Measurements from ENCODE around the gene GLIPR1L1.
"Not testable (repeated sequence)": the region's sequence is repeated elsewhere in the genome, so short reads cannot be mapped to it uniquely, and the experiment has no call there.

GLIPR1L1 gene

DNA sequence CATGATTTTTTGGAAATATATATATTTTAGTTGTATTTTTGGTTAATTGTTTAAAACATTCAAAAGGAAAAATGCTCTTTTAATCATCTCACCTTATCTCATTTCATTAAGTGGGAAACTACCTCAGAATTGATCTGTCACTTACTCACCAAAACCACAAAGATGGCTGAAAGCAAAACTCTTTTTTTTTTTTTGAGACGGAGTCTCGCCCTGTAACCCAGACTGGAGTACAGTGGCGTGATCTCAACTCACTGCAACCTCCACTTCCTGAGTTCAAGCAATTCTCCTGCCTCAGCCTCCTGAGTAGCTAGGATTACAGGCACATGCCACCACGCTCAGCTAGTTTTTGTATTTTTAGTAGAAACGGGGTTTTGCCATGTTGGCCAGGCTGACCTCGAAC is 11.7 kb downstream of the GLIPR1L1 start:
- H3K9me3 ChIP-seq (ENCODE audit: control insufficient read depth, low read length); H3K4me1 ChIP-seq (ENCODE audit: control insufficient read depth, insufficient read depth, low read depth, low read length); DNase-seq; H3K4me2 ChIP-seq (ENCODE audit: low read length, poor library complexity, severe bottlenecking); H3K18ac ChIP-seq (ENCODE audit: low read depth in 1 of 2, low read length in 2 of 2); H3K79me1 ChIP-seq (replicated peaks; ENCODE audit: low read length, poor library complexity, severe bottlenecking); H4K8ac ChIP-seq (ENCODE audit: low read length); H4K91ac ChIP-seq (ENCODE audit: low read length); H3K4me3 ChIP-seq (ENCODE audit: insufficient read depth in 1 of 2, low read depth in 1 of 2, low read length in 2 of 2); H3K27ac ChIP-seq (ENCODE audit: low read length, poor library complexity, severe bottlenecking); H2AFZ ChIP-seq (ENCODE audit: low read depth, low read length); H2BK12ac ChIP-seq (ENCODE audit: low read length in 2 of 2); H2BK15ac ChIP-seq (ENCODE audit: low read depth, poor library complexity, severe bottlenecking); H2BK5ac ChIP-seq (ENCODE audit: low read depth, low read length, poor library complexity, severe bottlenecking); H2AK5ac ChIP-seq (ENCODE audit: low read length, severe bottlenecking); H3K36me3 ChIP-seq (ENCODE audit: control insufficient read depth in 1 of 2, insufficient read depth in 2 of 2, low read depth in 1 of 2, low read length in 2 of 2); H3K4ac ChIP-seq (ENCODE audit: low read depth in 1 of 2, low read length in 2 of 2); H3K27me3 ChIP-seq (ENCODE audit: control insufficient read depth in 1 of 2, insufficient read depth in 1 of 2, low read length in 2 of 2); H2BK120ac ChIP-seq (ENCODE audit: low read depth, low read length); H3K23ac ChIP-seq (ENCODE audit: low read length in 2 of 2); H3K14ac ChIP-seq (ENCODE audit: low read length in 2 of 2); H3K9ac ChIP-seq (ENCODE audit: low read length): not testable (repeated sequence)
- WGBS = 91% methylated on average over 6 of the region's 6 CpGs

DNA sequence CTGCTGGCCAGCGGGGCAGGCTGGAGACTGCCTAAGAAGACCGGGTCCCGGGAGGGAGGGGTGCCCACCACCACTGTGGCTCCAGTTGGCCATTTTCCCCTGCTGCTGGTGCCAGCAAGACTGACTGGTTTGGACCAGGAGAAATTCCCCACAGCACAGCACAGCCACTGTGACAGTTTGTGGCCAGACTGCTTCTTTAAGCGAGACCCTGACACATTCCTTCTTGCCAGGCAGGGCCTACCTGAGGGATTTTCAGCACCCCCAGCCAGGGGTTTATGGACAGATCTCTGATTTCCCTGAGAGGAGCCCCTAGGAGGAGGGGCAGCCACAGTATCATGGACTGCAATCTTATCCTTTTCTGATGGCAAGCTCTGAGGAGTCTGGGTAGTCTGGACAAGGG is 15.5 kb downstream of the GLIPR1L1 start:
- no peaks in the 10 kb centered on the region for H3K4me1 ChIP-seq (ENCODE audit: control insufficient read depth, insufficient read depth, low read depth, low read length)
- H3K79me1 ChIP-seq (replicated peaks; ENCODE audit: low read length, poor library complexity, severe bottlenecking) = no peaks in the 10 kb centered on the region
- no peak overlapping the region for H2AK5ac ChIP-seq (ENCODE audit: low read length, severe bottlenecking)
- no peak overlapping the region for H3K18ac ChIP-seq (ENCODE audit: low read depth in 1 of 2, low read length in 2 of 2)
- H3K27me3 ChIP-seq (ENCODE audit: control insufficient read depth in 1 of 2, insufficient read depth in 1 of 2, low read length in 2 of 2) = no peaks in the 10 kb centered on the region
- no peak overlapping the region for H4K91ac ChIP-seq (ENCODE audit: low read length)
- H2BK120ac ChIP-seq (ENCODE audit: low read depth, low read length) = no peak overlapping the region
- no peak overlapping the region for H2BK12ac ChIP-seq (ENCODE audit: low read length in 2 of 2)
- no peak overlapping the region for H2AFZ ChIP-seq (ENCODE audit: low read depth, low read length)
- H2BK5ac ChIP-seq (ENCODE audit: low read depth, low read length, poor library complexity, severe bottlenecking) = no peak overlapping the region
- H4K8ac ChIP-seq (ENCODE audit: low read length) = no peak overlapping the region
- H3K9ac ChIP-seq (ENCODE audit: low read length) = no peak overlapping the region
- no peak overlapping the region for H3K4me2 ChIP-seq (ENCODE audit: low read length, poor library complexity, severe bottlenecking)
- no peak overlapping the region for H3K14ac ChIP-seq (ENCODE audit: low read length in 2 of 2)
- no peaks in the 10 kb centered on the region for H3K36me3 ChIP-seq (ENCODE audit: control insufficient read depth in 1 of 2, insufficient read depth in 2 of 2, low read depth in 1 of 2, low read length in 2 of 2)
- H3K9me3 ChIP-seq (ENCODE audit: control insufficient read depth, low read length) = peaks cover 13% of the 10 kb centered on the region
- no peak overlapping the region for H3K4me3 ChIP-seq (ENCODE audit: insufficient read depth in 1 of 2, low read depth in 1 of 2, low read length in 2 of 2)
- no peak overlapping the region for H2BK15ac ChIP-seq (ENCODE audit: low read depth, poor library complexity, severe bottlenecking)
- no peak for DNase-seq
- no peak overlapping the region for H3K27ac ChIP-seq (ENCODE audit: low read length, poor library complexity, severe bottlenecking)
- WGBS = 84% methylated on average over 4 of the region's 4 CpGs
- no peak overlapping the region for H3K4ac ChIP-seq (ENCODE audit: low read depth in 1 of 2, low read length in 2 of 2)
- no peak overlapping the region for H3K23ac ChIP-seq (ENCODE audit: low read length in 2 of 2)

DNA sequence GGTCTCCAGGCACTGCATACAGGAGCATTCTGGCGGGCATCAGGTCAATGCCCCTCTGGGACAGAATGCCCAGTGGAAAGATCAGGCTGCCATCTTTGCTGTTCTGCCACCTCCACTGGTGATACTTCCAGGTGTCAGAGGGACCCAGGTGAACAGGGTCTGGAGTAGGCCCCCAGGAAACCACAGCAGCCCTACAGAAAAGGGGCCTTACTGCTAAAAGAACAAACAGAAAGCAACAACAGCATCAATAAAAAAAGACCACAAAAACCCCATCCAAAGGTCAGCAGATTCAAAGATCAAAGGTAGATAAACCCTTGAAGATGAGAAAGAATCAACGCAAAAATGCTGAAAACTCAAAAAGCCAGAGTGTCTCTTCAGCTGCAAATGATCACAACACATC is 15.9 kb downstream of the GLIPR1L1 start:
- peaks cover 17% of the 10 kb centered on the region for H3K9me3 ChIP-seq (ENCODE audit: control insufficient read depth, low read length)
- H2BK5ac ChIP-seq (ENCODE audit: low read depth, low read length, poor library complexity, severe bottlenecking) = no peak overlapping the region
- WGBS = 78% methylated on average over 2 of the region's 2 CpGs
- H2BK15ac ChIP-seq (ENCODE audit: low read depth, poor library complexity, severe bottlenecking) = no peak overlapping the region
- no peak overlapping the region for H3K23ac ChIP-seq (ENCODE audit: low read length in 2 of 2)
- H4K8ac ChIP-seq (ENCODE audit: low read length) = no peak overlapping the region
- no peak overlapping the region for H2AFZ ChIP-seq (ENCODE audit: low read depth, low read length)
- no peak overlapping the region for H2AK5ac ChIP-seq (ENCODE audit: low read length, severe bottlenecking)
- H3K27me3 ChIP-seq (ENCODE audit: control insufficient read depth in 1 of 2, insufficient read depth in 1 of 2, low read length in 2 of 2) = no peaks in the 10 kb centered on the region
- no peak overlapping the region for H2BK120ac ChIP-seq (ENCODE audit: low read depth, low read length)
- H3K18ac ChIP-seq (ENCODE audit: low read depth in 1 of 2, low read length in 2 of 2) = no peak overlapping the region
- DNase-seq = no peak
- no peak overlapping the region for H4K91ac ChIP-seq (ENCODE audit: low read length)
- no peak overlapping the region for H2BK12ac ChIP-seq (ENCODE audit: low read length in 2 of 2)
- no peak overlapping the region for H3K14ac ChIP-seq (ENCODE audit: low read length in 2 of 2)
- no peaks in the 10 kb centered on the region for H3K4me1 ChIP-seq (ENCODE audit: control insufficient read depth, insufficient read depth, low read depth, low read length)
- H3K27ac ChIP-seq (ENCODE audit: low read length, poor library complexity, severe bottlenecking) = no peak overlapping the region
- H3K36me3 ChIP-seq (ENCODE audit: control insufficient read depth in 1 of 2, insufficient read depth in 2 of 2, low read depth in 1 of 2, low read length in 2 of 2) = no peaks in the 10 kb centered on the region
- H3K4me3 ChIP-seq (ENCODE audit: insufficient read depth in 1 of 2, low read depth in 1 of 2, low read length in 2 of 2) = no peak overlapping the region
- H3K9ac ChIP-seq (ENCODE audit: low read length) = no peak overlapping the region
- H3K4me2 ChIP-seq (ENCODE audit: low read length, poor library complexity, severe bottlenecking) = no peak overlapping the region
- no peaks in the 10 kb centered on the region for H3K79me1 ChIP-seq (replicated peaks; ENCODE audit: low read length, poor library complexity, severe bottlenecking)
- no peak overlapping the region for H3K4ac ChIP-seq (ENCODE audit: low read depth in 1 of 2, low read length in 2 of 2)

- no peak overlapping the region for H4K91ac ChIP-seq (ENCODE audit: low read length)
- no peaks in the 10 kb centered on the region for H3K4me1 ChIP-seq (ENCODE audit: control insufficient read depth, insufficient read depth, low read depth, low read length)
- H2AK5ac ChIP-seq (ENCODE audit: low read length, severe bottlenecking) = no peak overlapping the region
- no peak overlapping the region for H2BK120ac ChIP-seq (ENCODE audit: low read depth, low read length)
- no peak overlapping the region for H3K4me2 ChIP-seq (ENCODE audit: low read length, poor library complexity, severe bottlenecking)
- no peak overlapping the region for H3K4ac ChIP-seq (ENCODE audit: low read depth in 1 of 2, low read length in 2 of 2)
- H3K36me3 ChIP-seq (ENCODE audit: control insufficient read depth in 1 of 2, insufficient read depth in 2 of 2, low read depth in 1 of 2, low read length in 2 of 2) = no peaks in the 10 kb centered on the region
- no peak overlapping the region for H3K27ac ChIP-seq (ENCODE audit: low read length, poor library complexity, severe bottlenecking)
- no peaks in the 10 kb centered on the region for H3K27me3 ChIP-seq (ENCODE audit: control insufficient read depth in 1 of 2, insufficient read depth in 1 of 2, low read length in 2 of 2)
- H3K23ac ChIP-seq (ENCODE audit: low read length in 2 of 2) = no peak overlapping the region
- no peak overlapping the region for H4K8ac ChIP-seq (ENCODE audit: low read length)
- H2BK5ac ChIP-seq (ENCODE audit: low read depth, low read length, poor library complexity, severe bottlenecking) = no peak overlapping the region
- H2BK12ac ChIP-seq (ENCODE audit: low read length in 2 of 2) = no peak overlapping the region
- no peak overlapping the region for H3K14ac ChIP-seq (ENCODE audit: low read length in 2 of 2)
- DNase-seq = no peak
- no peak overlapping the region for H2BK15ac ChIP-seq (ENCODE audit: low read depth, poor library complexity, severe bottlenecking)
- peaks cover 20% of the 10 kb centered on the region for H3K9me3 ChIP-seq (ENCODE audit: control insufficient read depth, low read length)
- no peaks in the 10 kb centered on the region for H3K79me1 ChIP-seq (replicated peaks; ENCODE audit: low read length, poor library complexity, severe bottlenecking)
- H3K4me3 ChIP-seq (ENCODE audit: insufficient read depth in 1 of 2, low read depth in 1 of 2, low read length in 2 of 2) = no peak overlapping the region
- no peak overlapping the region for H3K18ac ChIP-seq (ENCODE audit: low read depth in 1 of 2, low read length in 2 of 2)
- no peak overlapping the region for H2AFZ ChIP-seq (ENCODE audit: low read depth, low read length)
- H3K9ac ChIP-seq (ENCODE audit: low read length) = no peak overlapping the region
Observed at GRCh38 chr12:75354011-75354410, 19.5 kb downstream of the GLIPR1L1 start.
